Vagina (tissue), 2 donors: Measurements from ENCODE around the gene RIT2. TPM values are rescaled to one million over a fixed set of nuclear protein-coding genes. Genes with fewer than 3 reads are reported as not detected.

Experiments used
- DNase-seq, 2 donors: peaks; one replicate each; pipeline ENCODE4 v3.0.0-alpha.2; 2017; ENCODE audit errors: extremely low spot score in 2 of 2
- H3K27ac ChIP-seq: fragments of 200-600 bp; sonication (generic); one replicate; pipeline ENCODE4 v1.5.1; 2019
- H3K27me3 ChIP-seq: fragments of 200-600 bp; sonication (generic); one replicate; pipeline ENCODE4 v1.5.1; 2019
- H3K36me3 ChIP-seq, 2 donors: fragments of 200-600 bp; sonication (generic); one replicate each; pipeline ENCODE4 v1.5.1; 2017 to 2019
- H3K4me1 ChIP-seq: fragments of 200-600 bp; sonication (generic); one replicate; pipeline ENCODE4 v1.5.1; 2019
- H3K4me3 ChIP-seq, 2 donors: fragments of 200-600 bp; sonication (generic); 1 replicate in 1 of 2; 2 replicates in 1 of 2; pipeline ENCODE4 v1.5.1; 2016 to 2019
- H3K9me3 ChIP-seq: fragments of 200-600 bp; sonication (generic); one replicate; pipeline ENCODE4 v1.5.1; 2019
- CTCF ChIP-seq, 3 experiments: fragments of 450-650 bp in 2 of 3; fragments of 200-600 bp in 1 of 3; sonication (generic) in 1 of 3; IDR thresholded peaks; one replicate each; pipeline ENCODE4 v1.5.1; 2017 to 2019; ENCODE audit warnings: antibody characterized with exemption in 3 of 3, mild to moderate bottlenecking in 2 of 3, moderate library complexity in 2 of 3
- POLR2A ChIP-seq, 2 donors: fragments of 450-650 bp; IDR thresholded peaks; one replicate each; pipeline ENCODE4 v1.6.1; 2017; ENCODE audit warnings: antibody characterized with exemption in 2 of 2, mild to moderate bottlenecking in 2 of 2, moderate library complexity in 2 of 2
- POLR2AphosphoS5 ChIP-seq, 2 donors: sonication (generic); formaldehyde crosslinking; IDR thresholded peaks; one replicate each; pipeline ENCODE4 v1.9.0; 2017; ENCODE audit warnings: antibody characterized with exemption in 2 of 2, mild to moderate bottlenecking in 2 of 2, low read depth in 1 of 2; ENCODE audit not compliant: insufficient read depth in 1 of 2
- intact Hi-C: fragments of 100-400 bp; cut with DNase I; formaldehyde crosslinking; loops from one replicate; pipeline ENCODE4 v1.15.1; 2023
- total RNA-seq: library from RNA; depleted of rRNA; stranded (reverse); fragments of >200 nt; gene quantifications from one replicate; pipeline ENCODE4 v1.2.3, GENCODE V29; 2016

RIT2 gene
- total RNA-seq, 1 donor from 2014 or later, result not detected

DNA sequence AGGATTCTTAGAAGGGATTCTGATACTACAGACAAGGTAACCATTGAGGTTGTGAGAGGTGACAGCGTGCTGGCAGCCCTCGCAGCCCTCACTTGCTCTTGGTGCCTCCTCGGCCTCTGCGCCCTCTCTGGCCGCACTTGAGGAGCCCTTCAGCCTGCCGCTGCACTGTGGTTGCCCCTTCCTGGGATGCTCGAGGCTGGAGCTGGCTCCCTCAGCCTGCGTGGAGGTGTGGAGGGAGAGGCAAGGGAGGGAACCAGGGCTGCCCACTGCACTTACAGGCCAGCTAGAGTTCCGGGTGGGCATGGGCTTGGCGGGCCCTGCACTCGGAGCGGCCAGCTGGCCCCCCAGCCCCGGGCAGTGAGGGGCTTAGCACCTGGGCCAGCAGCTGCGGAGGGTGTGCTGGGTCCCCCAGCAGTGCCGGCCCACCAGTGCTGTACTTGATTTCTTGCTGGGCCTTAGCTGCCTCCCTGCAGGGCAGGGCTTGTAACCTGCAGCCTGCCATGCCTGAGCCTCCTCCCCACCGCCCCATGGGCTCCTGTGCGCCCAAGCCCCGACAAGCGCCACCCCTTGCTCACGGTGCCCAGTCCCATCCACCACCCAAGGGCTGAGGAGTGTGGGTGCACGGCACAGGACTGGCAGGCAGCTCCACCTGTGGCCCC, 23.9 kb upstream of the RIT2 start:
- intact Hi-C loops, result no loop called here
- H3K4me1 ChIP-seq, result no peaks in the 10 kb centered on the region
- TF ChIP-seq POLR2AphosphoS5 (IDR thresholded peaks at IDR 0.05; ENCODE audit: insufficient read depth in 1 of 2, low read depth in 1 of 2) (no peak), POLR2A (IDR thresholded peaks at IDR 0.05) (no peak), CTCF (IDR thresholded peaks at IDR 0.05) (no peak)

DNA sequence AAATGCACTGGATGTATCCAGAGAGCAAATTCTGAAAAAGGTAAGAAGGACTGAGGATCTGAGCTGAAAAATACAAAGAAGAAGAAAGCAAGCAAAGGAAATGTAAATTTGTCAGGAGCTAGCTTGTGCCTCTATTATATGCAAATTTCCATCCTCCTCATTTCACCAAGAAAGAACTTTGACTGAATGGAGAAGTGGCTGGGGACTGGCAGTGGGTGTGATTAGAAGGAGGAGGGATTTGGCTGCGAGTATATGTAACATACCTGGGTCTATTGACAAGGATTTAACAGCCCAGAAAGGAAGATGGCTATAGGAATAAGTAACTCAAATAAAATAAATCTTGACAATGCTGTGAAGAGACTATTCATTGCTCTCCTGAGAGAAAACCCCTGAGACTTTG, 19.4 kb upstream of the RIT2 start:
- intact Hi-C loops, result no loop called here
- H3K9me3 ChIP-seq, result no peaks in the 10 kb centered on the region
- DNase-seq, result no peak
- no peaks in the 10 kb centered on the region for H3K36me3 ChIP-seq
- no peaks in the 10 kb centered on the region for H3K27me3 ChIP-seq
- TF ChIP-seq POLR2A (IDR thresholded peaks at IDR 0.05) (no peak), POLR2AphosphoS5 (IDR thresholded peaks at IDR 0.05; ENCODE audit: insufficient read depth in 1 of 2, low read depth in 1 of 2) (no peak), CTCF (IDR thresholded peaks at IDR 0.05) (no peak)
- H3K4me3 ChIP-seq, result no peak overlapping the region
- no peak overlapping the region for H3K27ac ChIP-seq
- no peaks in the 10 kb centered on the region for H3K4me1 ChIP-seq

More for the DNA sequence above, 23.9 kb upstream of the RIT2 start:
- no peak for DNase-seq
- no peak overlapping the region for H3K4me3 ChIP-seq
- no peaks in the 10 kb centered on the region for H3K27me3 ChIP-seq
- H3K27ac ChIP-seq, result no peak overlapping the region
- no peaks in the 10 kb centered on the region for H3K36me3 ChIP-seq
- no peaks in the 10 kb centered on the region for H3K9me3 ChIP-seq

DNA sequence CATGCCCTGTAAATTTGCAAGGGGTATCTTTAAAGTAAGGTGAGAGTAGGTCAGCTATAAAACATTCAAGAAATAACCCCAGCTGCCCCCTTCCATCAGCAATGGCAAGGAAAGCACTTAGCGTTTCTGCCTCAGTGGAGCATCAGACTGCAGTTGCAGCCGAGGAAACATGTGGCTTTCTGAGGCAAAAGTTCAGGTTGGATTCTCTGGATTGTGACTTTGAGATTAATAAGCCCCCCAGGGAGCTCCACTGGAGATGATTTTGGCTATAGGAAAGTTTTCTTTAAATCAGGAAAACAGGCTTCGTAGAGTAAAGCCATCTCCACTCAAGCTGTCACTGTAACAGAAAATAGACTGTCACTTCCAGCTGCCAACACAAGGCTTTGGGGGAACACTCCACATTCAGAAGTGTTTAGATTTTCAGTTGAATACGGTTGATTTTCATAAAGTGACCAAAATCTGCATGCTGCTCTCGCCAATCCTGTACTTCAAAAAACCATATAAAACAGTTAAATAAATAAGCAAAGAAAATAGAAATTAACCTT, 15.3 kb upstream of the RIT2 start:
- H3K9me3 ChIP-seq, result no peaks in the 10 kb centered on the region
- intact Hi-C loops, result no loop called here
- TF ChIP-seq POLR2AphosphoS5 (IDR thresholded peaks at IDR 0.05; ENCODE audit: insufficient read depth in 1 of 2, low read depth in 1 of 2) (no peak), CTCF (IDR thresholded peaks at IDR 0.05) (no peak), POLR2A (IDR thresholded peaks at IDR 0.05) (no peak)

GRCh38 chr18:43129946-43130524, 14.6 kb upstream of the RIT2 start:
- TF ChIP-seq POLR2A (IDR thresholded peaks at IDR 0.05) (no peak), CTCF (IDR thresholded peaks at IDR 0.05) (no peak), POLR2AphosphoS5 (IDR thresholded peaks at IDR 0.05; ENCODE audit: insufficient read depth in 1 of 2, low read depth in 1 of 2) (no peak)
- H3K9me3 ChIP-seq, result no peaks in the 10 kb centered on the region
- intact Hi-C loops, result no loop called here
- H3K27ac ChIP-seq, result no peak overlapping the region
- DNase-seq, result no peak
- no peaks in the 10 kb centered on the region for H3K27me3 ChIP-seq
- H3K4me1 ChIP-seq, result no peaks in the 10 kb centered on the region
- H3K4me3 ChIP-seq, result peak overlapping the region; percentile 25 to 40
- no peaks in the 10 kb centered on the region for H3K36me3 ChIP-seq

More for the DNA sequence above, 15.3 kb upstream of the RIT2 start:
- Histone ChIP-seq H3K36me3 (no peaks in the 10 kb centered on the region), H3K27ac (no peak overlapping the region), H3K4me3 (no peak overlapping the region), H3K27me3 (no peaks in the 10 kb centered on the region), H3K4me1 (no peaks in the 10 kb centered on the region)
- no peak for DNase-seq

- Histone ChIP-seq H3K9me3 (no peaks in the 10 kb centered on the region), H3K27me3 (no peaks in the 10 kb centered on the region), H3K4me3 (no peak overlapping the region), H3K27ac (no peak overlapping the region), H3K4me1 (no peaks in the 10 kb centered on the region), H3K36me3 (no peaks in the 10 kb centered on the region)
- TF ChIP-seq POLR2A (IDR thresholded peaks at IDR 0.05) (no peak), CTCF (IDR thresholded peaks at IDR 0.05) (no peak), POLR2AphosphoS5 (IDR thresholded peaks at IDR 0.05; ENCODE audit: insufficient read depth in 1 of 2, low read depth in 1 of 2) (no peak)
- intact Hi-C loops, result no loop called here
- no peak for DNase-seq
Measured at GRCh38 chr18:43125471-43125870, 10.0 kb upstream of the RIT2 start.
